Mesendoderm (in vitro differentiated cells): ENCODE data around the gene MAP3K13.

Experiments used
- DNase-seq: peaks from one replicate; pipeline ENCODE4 v3.0.0; 2013
- H2AK5ac ChIP-seq: 2 replicates; pipeline ENCODE4 v1.6.1; 2013; ENCODE audit warnings: low read length, inconsistent platforms
- H2BK120ac ChIP-seq: 2 replicates; pipeline ENCODE4 v1.6.1; 2013; ENCODE audit warnings: low read depth, mild to moderate bottlenecking, low read length, moderate library complexity, mixed read lengths
- H2BK15ac ChIP-seq: replicated peaks from 2 replicates; pipeline ENCODE4 v1.6.1; 2013; ENCODE audit warnings: low read depth, mild to moderate bottlenecking, moderate library complexity
- H2BK5ac ChIP-seq: 2 replicates; pipeline ENCODE4 v1.6.1; 2013; ENCODE audit warnings: low read length, inconsistent platforms
- H3K18ac ChIP-seq: 2 replicates; pipeline ENCODE4 v1.6.1; 2013; ENCODE audit warnings: mild to moderate bottlenecking, low read length, mixed read lengths
- H3K23ac ChIP-seq: one replicate; pipeline ENCODE4 v1.6.1; 2013; ENCODE audit warnings: low read length
- H3K27ac ChIP-seq: 2 replicates; pipeline ENCODE4 v1.5.1; 2013; ENCODE audit warnings: low read depth, mild to moderate bottlenecking, inconsistent platforms, low read length, moderate library complexity
- H3K27me3 ChIP-seq: 2 replicates; pipeline ENCODE4 v1.6.1; 2013; ENCODE audit warnings: low read length, control low read depth, mild to moderate bottlenecking, inconsistent platforms; ENCODE audit not compliant: insufficient read depth, poor library complexity
- H3K36me3 ChIP-seq: 2 replicates; pipeline ENCODE4 v1.6.1; 2013; ENCODE audit warnings: low read length, inconsistent platforms; ENCODE audit not compliant: control insufficient read depth, insufficient read depth
- H3K4ac ChIP-seq: one replicate; pipeline ENCODE4 v1.6.1; 2013; ENCODE audit warnings: low read depth, mild to moderate bottlenecking, low read length, moderate library complexity
- H3K4me1 ChIP-seq: 2 replicates; pipeline ENCODE4 v1.6.1; 2013; ENCODE audit warnings: low read depth, low read length, inconsistent platforms; ENCODE audit not compliant: control insufficient read depth
- H3K4me2 ChIP-seq: 2 replicates; pipeline ENCODE4 v1.6.1; 2013; ENCODE audit warnings: low read length
- H3K4me3 ChIP-seq: 2 replicates; pipeline ENCODE4 v1.5.1; 2013; ENCODE audit warnings: mild to moderate bottlenecking, low read length
- H3K56ac ChIP-seq: one replicate; pipeline ENCODE4 v1.6.1; 2013; ENCODE audit warnings: low read length
- H3K79me1 ChIP-seq: 2 replicates; pipeline ENCODE4 v1.6.1; 2013; ENCODE audit warnings: low read length, inconsistent platforms
- H3K79me2 ChIP-seq: 2 replicates; pipeline ENCODE4 v1.6.1; 2013; ENCODE audit warnings: mild to moderate bottlenecking, low read length; ENCODE audit not compliant: control insufficient read depth, insufficient read depth
- H3K9ac ChIP-seq: 2 replicates; pipeline ENCODE4 v1.6.1; 2013; ENCODE audit warnings: low read length, inconsistent platforms
- H4K5ac ChIP-seq: one replicate; pipeline ENCODE4 v1.6.1; 2013; ENCODE audit warnings: low read length
- H4K8ac ChIP-seq: one replicate; pipeline ENCODE4 v1.6.1; 2013; ENCODE audit warnings: low read depth, mild to moderate bottlenecking, control low read depth, low read length, moderate library complexity
- WGBS: extraction: QIAGEN DNeasy Blood & Tissue Kit; methylation state at CpG from one replicate; pipeline ENCODE4 v1.1.7; 2013; ENCODE audit warnings: low lambda C conversion rate, missing lambda C conversion rate; ENCODE audit not compliant: insufficient coverage; ENCODE audit errors: extremely low coverage; 5-methylcytosine and 5-hydroxymethylcytosine counted together

Gene MAP3K13

DNA sequence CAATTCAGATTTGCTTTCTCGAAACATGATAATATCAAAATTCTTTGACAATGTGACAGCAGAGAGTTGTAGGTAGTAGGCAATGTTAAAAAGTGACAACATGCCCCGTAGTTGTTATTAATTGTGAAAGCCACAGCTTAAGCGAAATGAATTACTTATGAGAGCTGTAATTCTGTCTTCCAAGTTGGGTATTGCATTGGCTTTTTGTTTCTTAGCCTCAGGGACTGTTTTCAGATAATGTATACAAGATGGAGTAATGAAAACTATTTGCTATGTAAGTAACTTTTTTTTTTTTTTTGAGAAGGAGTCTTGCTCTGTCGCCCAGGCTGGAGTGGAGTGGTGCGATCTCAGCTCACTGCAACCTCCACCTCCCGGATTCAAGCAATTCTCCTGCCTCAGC, 43.1 kb upstream of the MAP3K13 start:
- Histone ChIP-seq H3K56ac (no peak overlapping the region), H2BK5ac (no peak overlapping the region), H2BK120ac (no peak overlapping the region), H2BK15ac (no peak overlapping the region), H3K36me3 (no peaks in the 10 kb centered on the region), H3K79me2 (no peaks in the 10 kb centered on the region), H3K27me3 (no peaks in the 10 kb centered on the region), H3K79me1 (no peaks in the 10 kb centered on the region), H3K27ac (no peak overlapping the region), H4K8ac (no peak overlapping the region), H4K5ac (no peak overlapping the region), H2AK5ac (no peak overlapping the region), H3K4me2 (no peak overlapping the region), H3K18ac (no peak overlapping the region), H3K23ac (no peak overlapping the region), H3K9ac (no peak overlapping the region), H3K4ac (no peak overlapping the region), H3K4me1 (no peaks in the 10 kb centered on the region), H3K4me3 (no peak overlapping the region)
- no peak for DNase-seq
- no CpG with 5 or more reads among the region's 6 CpGs for WGBS

DNA sequence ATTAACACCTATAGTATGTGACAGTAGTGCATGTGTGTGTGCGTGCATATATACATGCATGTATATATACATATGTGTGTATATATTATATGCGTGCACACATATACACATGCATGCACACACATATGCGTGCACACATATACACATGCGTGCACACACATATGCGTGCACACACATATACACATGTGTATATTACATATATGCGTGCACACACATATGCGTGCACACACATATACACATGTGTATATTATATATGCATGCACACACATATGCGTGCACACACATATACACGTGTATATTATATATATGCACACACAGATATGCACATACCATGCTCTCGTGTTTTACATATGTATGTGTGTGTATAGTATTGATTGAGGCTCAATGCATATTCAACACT, 42.0 kb upstream of the MAP3K13 start:
- Histone ChIP-seq H2BK5ac (no peak overlapping the region), H3K27me3 (no peaks in the 10 kb centered on the region), H3K36me3 (no peaks in the 10 kb centered on the region), H3K4me2 (no peak overlapping the region), H3K9ac (no peak overlapping the region), H3K79me2 (no peaks in the 10 kb centered on the region), H4K5ac (no peak overlapping the region), H2BK15ac (no peak overlapping the region), H3K23ac (no peak overlapping the region), H3K4me1 (no peaks in the 10 kb centered on the region), H2BK120ac (no peak overlapping the region), H4K8ac (no peak overlapping the region), H3K27ac (no peak overlapping the region), H3K56ac (no peak overlapping the region), H3K18ac (no peak overlapping the region), H3K79me1 (no peaks in the 10 kb centered on the region), H3K4ac (no peak overlapping the region), H3K4me3 (no peak overlapping the region), H2AK5ac (no peak overlapping the region)
- DNase-seq: no peak
- no CpG with 5 or more reads among the region's 10 CpGs for WGBS

DNA sequence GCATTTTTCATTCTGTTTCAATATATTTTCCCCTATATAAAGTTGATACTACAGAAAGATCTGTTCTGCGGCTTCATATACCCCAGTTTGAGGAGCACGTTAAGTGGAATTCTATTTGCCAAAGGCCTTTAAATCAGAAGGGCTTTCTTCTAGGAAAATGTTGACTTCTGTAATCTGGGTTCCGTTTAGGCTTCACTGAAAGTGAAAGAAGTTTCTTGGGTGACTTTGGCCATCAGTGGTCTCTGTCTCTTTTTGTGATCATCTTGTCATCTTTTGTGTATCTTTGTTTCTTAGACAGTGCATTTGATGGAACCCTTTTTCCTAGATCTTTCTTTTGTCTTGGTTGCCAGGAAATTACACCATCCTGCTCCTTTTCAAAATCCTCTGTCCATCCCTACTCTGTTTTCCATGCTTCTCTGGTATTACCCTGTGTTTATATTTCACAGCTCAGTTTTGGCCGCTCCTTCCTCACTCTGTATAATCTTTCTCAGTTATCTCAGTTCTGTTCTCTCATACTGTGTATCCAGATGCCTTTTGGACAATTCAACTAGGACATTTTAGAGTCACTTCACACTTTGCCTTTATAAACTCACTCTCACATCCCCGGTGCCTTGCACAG, 40.7 kb upstream of the MAP3K13 start:
- Histone ChIP-seq H4K8ac (no peak overlapping the region), H2AK5ac (no peak overlapping the region), H3K4ac (no peak overlapping the region), H3K4me2 (no peak overlapping the region), H3K9ac (no peak overlapping the region), H2BK5ac (no peak overlapping the region), H3K23ac (no peak overlapping the region), H2BK15ac (no peak overlapping the region), H3K56ac (no peak overlapping the region), H3K79me1 (no peaks in the 10 kb centered on the region), H2BK120ac (no peak overlapping the region), H3K4me1 (no peaks in the 10 kb centered on the region), H3K18ac (no peak overlapping the region), H3K36me3 (no peaks in the 10 kb centered on the region), H3K27me3 (no peaks in the 10 kb centered on the region), H4K5ac (no peak overlapping the region), H3K79me2 (no peaks in the 10 kb centered on the region), H3K4me3 (no peak overlapping the region), H3K27ac (no peak overlapping the region)
- DNase-seq: no peak
- no CpG with 5 or more reads among the region's 5 CpGs for WGBS

DNA sequence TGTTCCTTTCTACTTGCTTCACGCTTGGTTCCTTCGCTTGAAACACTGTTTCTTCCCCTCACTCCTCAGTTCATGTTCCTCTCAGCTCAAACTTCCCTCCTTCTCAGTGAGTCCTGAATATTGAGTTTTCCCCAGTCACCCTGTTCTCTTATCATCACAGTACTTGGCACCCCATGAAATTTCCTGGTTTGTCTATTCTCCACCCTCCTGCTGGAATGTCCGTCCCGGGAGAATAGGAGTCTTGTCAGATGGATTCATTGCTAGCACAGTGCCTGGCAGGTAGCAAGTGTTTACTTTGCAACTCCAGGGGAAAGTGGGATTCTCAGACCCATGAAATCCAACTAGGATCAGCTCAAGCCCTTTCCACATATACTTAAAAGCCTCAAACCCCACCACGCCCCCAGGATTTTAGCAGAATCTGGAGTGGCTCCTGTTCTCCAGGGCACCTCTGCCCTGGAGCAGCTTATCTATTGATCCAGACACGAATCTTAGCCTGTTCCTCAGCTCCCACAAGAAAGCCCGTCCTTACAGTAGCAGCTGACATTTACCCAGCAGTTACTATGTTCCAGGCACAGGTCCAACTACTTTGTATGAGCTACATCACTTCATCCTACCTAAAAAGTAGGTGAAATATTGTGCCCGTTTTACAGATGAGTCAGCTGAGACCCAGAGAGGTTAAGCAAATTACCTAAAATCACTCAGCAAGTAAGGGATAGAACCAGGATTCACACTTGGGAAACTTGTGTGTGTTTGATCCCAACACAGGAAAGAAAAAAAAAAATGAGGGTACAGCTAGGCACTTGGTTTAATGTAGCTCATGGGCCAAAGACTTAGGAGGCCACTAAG, 36.8 kb upstream of the MAP3K13 start:
- H3K23ac ChIP-seq: no peak overlapping the region
- no peaks in the 10 kb centered on the region for H3K4me1 ChIP-seq
- no peak overlapping the region for H3K18ac ChIP-seq
- H4K8ac ChIP-seq: no peak overlapping the region
- no CpG with 5 or more reads among the region's 8 CpGs for WGBS
- H4K5ac ChIP-seq: no peak overlapping the region
- H3K27me3 ChIP-seq: no peaks in the 10 kb centered on the region
- DNase-seq: no peak
- H2AK5ac ChIP-seq: no peak overlapping the region
- no peak overlapping the region for H2BK120ac ChIP-seq
- no peak overlapping the region for H3K56ac ChIP-seq
- no peak overlapping the region for H2BK5ac ChIP-seq
- H3K9ac ChIP-seq: no peak overlapping the region
- no peak overlapping the region for H3K4me3 ChIP-seq
- H3K36me3 ChIP-seq: no peaks in the 10 kb centered on the region
- H3K4ac ChIP-seq: no peak overlapping the region
- no peak overlapping the region for H3K4me2 ChIP-seq
- no peaks in the 10 kb centered on the region for H3K79me1 ChIP-seq
- H3K79me2 ChIP-seq: no peaks in the 10 kb centered on the region
- no peak overlapping the region for H3K27ac ChIP-seq
- H2BK15ac ChIP-seq: no peak overlapping the region

- Histone ChIP-seq H3K4me2 (no peak overlapping the region), H3K9ac (no peak overlapping the region), H3K79me2 (no peaks in the 10 kb centered on the region), H4K8ac (no peak overlapping the region), H2BK120ac (no peak overlapping the region), H2AK5ac (no peak overlapping the region), H3K4me1 (no peaks in the 10 kb centered on the region), H3K4ac (no peak overlapping the region), H3K18ac (no peak overlapping the region), H3K4me3 (no peak overlapping the region), H3K36me3 (no peaks in the 10 kb centered on the region), H3K79me1 (no peaks in the 10 kb centered on the region), H2BK5ac (no peak overlapping the region), H2BK15ac (no peak overlapping the region), H3K27ac (no peak overlapping the region), H3K27me3 (no peaks in the 10 kb centered on the region), H3K56ac (no peak overlapping the region), H4K5ac (no peak overlapping the region), H3K23ac (no peak overlapping the region)
- WGBS: no CpG with 5 or more reads among the region's 6 CpGs
- no peak for DNase-seq
Observed at GRCh38 chr3:185327062-185327461, 35.9 kb upstream of the MAP3K13 start.
